ENCODE measurements around the gene ETS1. TPM values are rescaled to one million over a fixed set of nuclear protein-coding genes. Genes with fewer than 3 reads are reported as not detected.

Gene ETS1
- total and polyA plus RNA-seq, 5 donors: 24.5 to 60.6 (median 50.6) TPM

DNA sequence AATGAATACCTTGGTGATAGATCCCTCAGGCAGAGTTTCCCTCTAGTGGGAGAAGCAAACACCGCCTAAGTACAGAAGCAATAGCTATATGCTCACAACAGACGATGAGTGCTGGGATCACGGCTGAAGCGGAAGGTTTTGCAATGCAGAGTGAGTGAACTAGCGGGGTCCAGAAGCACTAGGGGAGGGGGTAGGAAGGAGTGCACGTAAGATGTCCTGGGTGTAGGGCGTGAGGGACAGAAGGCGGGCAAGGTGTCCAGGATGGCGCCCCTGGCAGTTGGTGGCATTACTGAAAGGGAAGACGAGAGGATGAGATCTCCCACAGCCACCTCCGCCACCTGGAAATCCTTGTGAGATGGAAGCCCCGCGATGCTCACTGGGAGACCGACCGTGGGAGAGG lies 81.0 kb downstream of the ETS1 start:
- 75% methylated on average over 15 of the region's 15 CpGs for WGBS
- H3K27ac ChIP-seq (ENCODE audit: low read length): peak overlapping the region; percentile 97
- peaks cover 38% of the 10 kb centered on the region for H3K4me1 ChIP-seq (ENCODE audit: control insufficient read depth, insufficient read depth, low read length)
- intact Hi-C loops (cut with DNase I): no loop called here
- H3K4me3 ChIP-seq (ENCODE audit: low read length): no peak overlapping the region
- no peaks in the 10 kb centered on the region for H3K27me3 ChIP-seq (ENCODE audit: control insufficient read depth, insufficient read depth)
- DNase-seq: peak in 2 of 3 donors; percentile 18 to 65
- H3K9me3 ChIP-seq (ENCODE audit: control insufficient read depth, low read length): no peaks in the 10 kb centered on the region
- no peak for ATAC-seq

DNA sequence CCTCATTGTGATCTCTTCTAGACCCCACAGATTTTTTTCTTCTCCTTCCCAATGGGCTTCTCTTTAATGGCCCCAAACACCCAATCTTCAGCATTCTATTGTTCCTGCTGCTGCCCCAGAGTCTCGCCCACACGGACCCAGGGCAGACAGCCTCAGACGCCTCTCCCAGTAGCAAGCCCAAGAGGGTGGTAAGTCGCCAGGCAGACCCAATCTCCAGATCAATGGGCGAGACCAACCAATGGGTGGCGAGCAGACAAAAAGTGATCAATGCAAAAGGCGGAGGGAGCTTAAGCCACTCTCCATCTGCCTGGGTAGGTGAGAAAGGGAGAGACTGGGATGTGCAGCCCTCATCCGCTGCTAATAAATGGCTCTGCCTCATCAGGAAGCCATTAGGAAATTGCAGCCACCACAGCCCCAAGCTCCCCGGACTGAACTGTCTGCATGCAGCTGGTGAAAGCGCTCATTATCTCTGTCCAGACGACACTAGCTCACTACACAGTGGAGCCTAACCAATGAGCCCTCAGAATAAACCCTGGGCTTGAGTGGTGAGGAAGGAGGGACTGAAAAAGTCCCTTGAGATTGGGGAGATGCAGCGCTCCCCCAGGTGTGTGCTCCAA lies 81.8 kb downstream of the ETS1 start:
- Histone ChIP-seq H3K4me1 (ENCODE audit: control insufficient read depth, insufficient read depth, low read length) (peaks cover 35% of the 10 kb centered on the region), H3K27me3 (ENCODE audit: control insufficient read depth, insufficient read depth) (no peaks in the 10 kb centered on the region), H3K9me3 (ENCODE audit: control insufficient read depth, low read length) (no peaks in the 10 kb centered on the region), H3K27ac (ENCODE audit: low read length) (peak overlapping the region; percentile 41), H3K4me3 (ENCODE audit: low read length) (no peak overlapping the region)
- DNase-seq (no peak), ATAC-seq (no peak)
- intact Hi-C loops (cut with DNase I): no loop called here
- WGBS: 60% methylated on average over 12 of the region's 12 CpGs

DNA sequence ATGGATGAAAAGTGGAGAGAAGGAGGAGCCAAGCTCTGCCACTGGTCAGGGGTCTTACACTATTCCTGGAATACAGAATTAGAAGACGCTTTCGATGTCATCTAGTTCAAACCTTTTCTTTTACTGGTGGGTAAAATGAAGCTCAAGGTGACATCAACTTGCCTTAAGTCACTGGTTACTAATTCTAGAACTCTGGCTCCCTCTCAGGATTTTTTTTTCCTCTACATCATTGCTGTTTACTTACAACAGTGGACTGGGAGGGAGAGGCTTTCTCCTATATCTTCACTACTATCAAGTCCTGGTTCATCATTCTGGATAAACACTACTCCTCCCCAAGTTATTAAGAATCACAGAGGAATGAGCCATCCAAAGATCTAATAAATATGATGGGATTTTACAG lies 82.9 kb downstream of the ETS1 start:
- intact Hi-C loops (cut with DNase I): no loop called here
- DNase-seq: no peak
- 76% methylated on average over 2 of the region's 2 CpGs for WGBS

DNA sequence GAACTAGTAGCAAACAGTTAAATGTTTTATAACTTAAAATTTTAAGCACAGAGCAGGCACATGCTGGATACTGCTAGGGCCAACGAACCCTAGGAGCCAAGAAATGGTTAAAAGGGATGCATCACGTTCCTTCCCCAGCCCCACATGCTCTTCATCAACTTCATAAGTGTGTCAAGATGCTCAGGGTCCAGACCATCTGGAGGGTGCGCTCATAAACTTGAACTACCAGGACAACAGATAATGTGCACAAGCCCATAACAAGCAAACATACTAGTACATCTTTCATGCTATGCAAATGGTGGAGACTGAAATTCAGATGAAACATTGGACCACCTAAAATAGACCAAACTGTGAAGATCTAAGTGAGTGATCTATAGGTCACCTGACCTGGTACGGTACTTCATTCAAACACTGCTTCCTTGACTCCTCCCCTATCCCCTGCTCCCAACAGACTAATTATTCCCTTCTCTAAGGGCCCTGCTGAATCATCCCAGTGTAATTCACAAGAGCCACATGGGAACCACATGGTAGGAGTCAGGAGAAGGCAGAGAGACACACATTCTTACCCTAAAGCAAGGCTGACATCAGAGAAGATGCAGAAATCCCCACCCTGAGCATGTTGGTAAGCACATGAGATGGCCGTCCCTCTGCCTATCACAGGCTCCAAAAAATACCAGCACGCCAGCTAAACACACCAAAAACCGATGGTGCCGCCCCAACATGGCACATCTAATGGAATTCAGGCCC lies 83.9 kb downstream of the ETS1 start:
- Histone ChIP-seq H3K4me3 (ENCODE audit: low read length) (peak overlapping the region; percentile 16), H3K27me3 (ENCODE audit: control insufficient read depth, insufficient read depth) (no peaks in the 10 kb centered on the region), H3K9me3 (ENCODE audit: control insufficient read depth, low read length) (no peaks in the 10 kb centered on the region), H3K4me1 (ENCODE audit: control insufficient read depth, insufficient read depth, low read length) (peaks cover 37% of the 10 kb centered on the region), H3K27ac (ENCODE audit: low read length) (peak overlapping the region; percentile 36)
- ATAC-seq: no peak
- intact Hi-C loops (cut with DNase I): no loop called here
- WGBS: 62% methylated on average over 8 of the region's 8 CpGs
- no peak for DNase-seq

More for the DNA sequence above, 82.9 kb downstream of the ETS1 start:
- Histone ChIP-seq H3K27ac (ENCODE audit: low read length) (no peak overlapping the region), H3K4me1 (ENCODE audit: control insufficient read depth, insufficient read depth, low read length) (peaks cover 38% of the 10 kb centered on the region), H3K9me3 (ENCODE audit: control insufficient read depth, low read length) (no peaks in the 10 kb centered on the region), H3K4me3 (ENCODE audit: low read length) (no peak overlapping the region), H3K27me3 (ENCODE audit: control insufficient read depth, insufficient read depth) (no peaks in the 10 kb centered on the region)
- ATAC-seq: no peak

DNA sequence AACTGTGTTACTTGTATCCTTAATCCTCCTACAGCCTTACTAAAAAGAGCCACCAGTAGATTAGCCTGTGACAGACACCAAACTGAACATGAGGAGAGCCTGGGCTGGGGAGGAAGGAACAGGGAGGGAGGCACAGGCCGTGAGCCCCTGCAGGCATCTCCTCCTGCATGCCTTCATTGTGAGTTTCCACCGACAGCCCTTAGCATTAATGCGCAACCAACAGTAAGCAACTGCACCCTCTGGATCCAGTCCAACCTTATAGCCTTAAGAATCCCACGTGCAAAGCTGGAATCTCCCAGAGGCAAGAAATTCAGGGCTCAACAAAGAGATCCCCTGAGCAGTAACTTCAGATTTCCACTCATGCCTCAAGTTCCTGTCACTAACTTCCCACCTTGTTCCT lies 84.6 kb downstream of the ETS1 start:
- H3K9me3 ChIP-seq (ENCODE audit: control insufficient read depth, low read length): no peaks in the 10 kb centered on the region
- peaks cover 39% of the 10 kb centered on the region for H3K4me1 ChIP-seq (ENCODE audit: control insufficient read depth, insufficient read depth, low read length)
- no peak overlapping the region for H3K4me3 ChIP-seq (ENCODE audit: low read length)
- H3K27me3 ChIP-seq (ENCODE audit: control insufficient read depth, insufficient read depth): no peaks in the 10 kb centered on the region
- intact Hi-C loops (cut with DNase I): no loop called here
- H3K27ac ChIP-seq (ENCODE audit: low read length): peak overlapping the region; percentile 33
- DNase-seq (no peak), ATAC-seq (no peak)
- WGBS: 45% methylated on average over 4 of the region's 4 CpGs

DNA sequence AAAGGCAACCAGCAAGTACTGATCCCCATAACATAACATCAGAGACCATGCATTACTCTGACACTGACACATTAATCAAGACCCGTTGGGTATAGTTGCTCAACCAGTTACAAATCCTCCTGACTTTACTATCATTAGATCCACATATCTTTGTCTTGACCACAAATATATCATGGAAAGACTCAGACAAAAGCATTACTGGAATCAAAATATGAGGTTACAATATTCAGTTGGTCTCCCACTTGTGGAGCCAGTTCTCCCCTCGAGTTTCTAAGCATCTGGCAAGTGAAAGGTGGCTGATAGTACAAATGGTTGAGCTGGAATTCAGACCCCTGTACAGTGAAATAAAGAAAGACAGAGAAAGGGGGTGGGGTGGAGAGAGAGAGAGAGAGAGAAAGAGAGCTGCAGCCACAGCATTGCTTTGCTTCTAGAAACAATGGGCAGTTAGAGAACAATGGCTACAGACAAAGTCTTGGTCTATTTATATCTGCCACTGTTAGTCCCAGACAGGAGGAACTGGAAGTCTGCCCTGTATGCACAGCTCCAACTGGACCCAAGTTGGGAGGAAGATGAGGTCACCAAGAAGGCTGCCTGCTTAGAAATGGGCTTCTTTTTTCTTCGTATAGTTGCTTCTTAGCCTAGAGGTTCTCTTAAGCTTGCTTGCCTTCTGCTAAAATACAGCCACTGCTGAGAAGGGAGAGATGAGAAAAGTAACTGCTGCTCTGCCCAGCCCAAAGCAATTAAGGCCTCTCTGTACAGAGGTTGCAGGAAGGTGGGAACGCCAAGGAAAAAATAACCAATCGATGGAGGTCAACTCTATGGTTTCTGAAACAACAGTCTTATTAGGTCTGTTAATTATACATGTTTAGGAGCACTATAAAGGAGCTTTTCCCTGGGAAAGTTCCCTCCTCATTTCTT lies 85.5 kb downstream of the ETS1 start:
- no peaks in the 10 kb centered on the region for H3K9me3 ChIP-seq (ENCODE audit: control insufficient read depth, low read length)
- H3K27ac ChIP-seq (ENCODE audit: low read length): peak overlapping the region; percentile 88
- ATAC-seq (peak; percentile 80 to 84), DNase-seq (peak in 2 of 3 donors; percentile 54 to 71)
- no peak overlapping the region for H3K4me3 ChIP-seq (ENCODE audit: low read length)
- WGBS: 46% methylated on average over 5 of the region's 5 CpGs
- no peaks in the 10 kb centered on the region for H3K27me3 ChIP-seq (ENCODE audit: control insufficient read depth, insufficient read depth)
- H3K4me1 ChIP-seq (ENCODE audit: control insufficient read depth, insufficient read depth, low read length): peaks cover 44% of the 10 kb centered on the region
- intact Hi-C loops (cut with DNase I): no loop called here

DNA sequence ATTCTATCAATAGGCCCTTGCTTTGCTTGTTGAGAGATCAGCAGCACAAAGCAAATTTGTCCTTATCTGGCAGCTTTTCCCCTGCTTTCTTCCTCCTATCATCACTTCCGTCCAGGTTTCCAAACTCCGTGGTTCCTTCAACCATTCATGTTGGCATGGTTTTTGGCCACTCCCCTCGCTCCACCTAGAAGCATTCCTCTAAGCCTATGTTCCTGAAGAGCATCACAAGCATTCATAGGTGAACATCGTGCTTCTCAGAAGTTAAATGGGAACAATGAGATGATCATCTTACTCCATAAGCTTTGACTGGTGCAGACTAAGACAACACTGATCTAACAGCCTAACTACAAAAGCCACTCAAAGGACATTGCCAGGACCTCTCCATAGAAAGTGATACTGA lies 86.3 kb downstream of the ETS1 start:
- intact Hi-C loops (cut with DNase I): no loop called here
- H3K9me3 ChIP-seq (ENCODE audit: control insufficient read depth, low read length): no peaks in the 10 kb centered on the region
- no peak overlapping the region for H3K27ac ChIP-seq (ENCODE audit: low read length)
- WGBS: 56% methylated on average over 4 of the region's 4 CpGs
- no peaks in the 10 kb centered on the region for H3K27me3 ChIP-seq (ENCODE audit: control insufficient read depth, insufficient read depth)
- DNase-seq (no peak), ATAC-seq (no peak)
- peaks cover 42% of the 10 kb centered on the region for H3K4me1 ChIP-seq (ENCODE audit: control insufficient read depth, insufficient read depth, low read length)
- no peak overlapping the region for H3K4me3 ChIP-seq (ENCODE audit: low read length)

DNA sequence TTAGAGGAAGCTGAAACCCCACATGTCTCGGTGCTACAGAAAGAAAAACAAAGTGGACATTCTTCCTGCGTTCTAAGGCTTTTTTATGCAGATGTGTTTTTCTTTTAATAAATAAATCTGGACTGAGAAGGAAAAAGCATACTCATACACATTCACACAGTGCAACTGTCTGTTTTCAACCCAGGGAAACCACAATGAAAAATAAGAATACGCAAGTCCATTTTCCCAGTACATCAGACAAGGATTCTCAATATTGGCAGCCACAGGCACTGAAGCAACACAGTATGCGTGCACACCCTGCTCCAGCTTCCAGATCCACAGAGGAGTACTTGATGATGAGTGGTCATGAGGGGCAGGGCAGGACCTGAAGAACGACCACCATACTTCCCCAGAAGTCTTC lies 86.9 kb downstream of the ETS1 start:
- DNase-seq (no peak), ATAC-seq (no peak)
- H3K27me3 ChIP-seq (ENCODE audit: control insufficient read depth, insufficient read depth): no peaks in the 10 kb centered on the region
- H3K9me3 ChIP-seq (ENCODE audit: control insufficient read depth, low read length): no peaks in the 10 kb centered on the region
- H3K4me1 ChIP-seq (ENCODE audit: control insufficient read depth, insufficient read depth, low read length): peaks cover 38% of the 10 kb centered on the region
- WGBS: 52% methylated on average over 5 of the region's 5 CpGs
- intact Hi-C loops (cut with DNase I): no loop called here
- no peak overlapping the region for H3K4me3 ChIP-seq (ENCODE audit: low read length)
- H3K27ac ChIP-seq (ENCODE audit: low read length): peak overlapping the region; percentile 12

DNA sequence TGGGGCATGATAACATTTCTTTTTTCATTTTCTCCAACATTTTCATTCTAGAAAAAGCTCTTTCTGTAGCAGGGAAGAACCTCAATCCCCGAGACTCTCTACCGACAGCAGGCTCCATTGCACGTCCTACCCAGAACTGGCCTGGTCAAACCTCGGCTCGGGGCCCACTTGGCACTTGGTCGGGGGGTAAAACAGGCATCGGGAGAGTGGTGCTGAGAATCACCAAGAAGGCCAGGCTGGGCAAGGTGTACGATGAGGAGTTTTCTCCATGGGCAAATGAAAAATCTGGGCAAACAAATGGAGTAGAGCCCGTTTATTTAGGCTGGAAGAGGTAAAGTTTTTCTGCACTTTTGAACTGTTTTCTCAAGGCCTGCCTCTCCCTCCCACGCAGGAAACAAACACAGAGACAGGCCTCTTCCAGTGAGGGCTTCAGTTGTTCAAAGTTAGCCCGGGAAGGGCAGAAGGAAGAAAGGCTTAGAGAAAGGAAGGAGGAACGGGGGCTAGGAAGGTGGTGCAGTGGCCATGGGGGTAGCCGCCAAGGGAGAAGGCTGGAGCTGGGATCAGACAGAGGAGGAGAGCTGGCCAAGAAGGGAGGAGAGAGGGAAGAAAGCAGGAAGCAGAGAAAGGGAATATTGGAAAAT lies 87.6 kb downstream of the ETS1 start:
- intact Hi-C loops (cut with DNase I): no loop called here
- H3K27ac ChIP-seq (ENCODE audit: low read length): peak overlapping the region; percentile 71
- H3K9me3 ChIP-seq (ENCODE audit: control insufficient read depth, low read length): no peaks in the 10 kb centered on the region
- DNase-seq: peak in 2 of 3 donors; percentile 68 to 74
- 40% methylated on average over 13 of the region's 13 CpGs for WGBS
- peak in 1 of 2 donors; percentile 15 for ATAC-seq
- peaks cover 37% of the 10 kb centered on the region for H3K4me1 ChIP-seq (ENCODE audit: control insufficient read depth, insufficient read depth, low read length)
- H3K27me3 ChIP-seq (ENCODE audit: control insufficient read depth, insufficient read depth): no peaks in the 10 kb centered on the region
- H3K4me3 ChIP-seq (ENCODE audit: low read length): peak overlapping the region; percentile 7

DNA sequence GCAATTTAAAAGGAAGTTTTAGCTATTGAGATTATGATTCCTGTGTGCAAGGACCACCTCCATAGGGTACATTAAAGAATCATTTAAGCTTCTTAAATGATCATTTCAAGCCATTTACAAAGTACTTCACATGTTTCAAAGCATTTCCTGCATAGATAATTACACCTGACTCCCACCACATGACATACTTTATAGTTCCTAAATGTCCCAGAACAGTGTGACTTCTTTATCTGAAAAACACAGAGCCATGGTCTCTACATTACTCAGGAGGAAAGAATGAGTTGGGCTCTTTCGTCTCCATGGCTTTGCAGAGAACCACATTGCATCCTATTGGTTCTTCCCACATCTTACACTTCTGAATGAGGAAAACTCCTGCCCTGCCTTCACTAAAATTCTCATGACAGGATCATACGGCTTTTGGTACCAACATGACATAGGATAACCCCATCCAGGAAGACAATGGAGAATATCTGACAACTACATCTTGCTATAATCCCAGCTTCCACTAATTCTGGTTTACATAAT lies 88.6 kb downstream of the ETS1 start:
- 39% methylated on average over 2 of the region's 2 CpGs for WGBS
- H3K4me1 ChIP-seq (ENCODE audit: control insufficient read depth, insufficient read depth, low read length): peaks cover 36% of the 10 kb centered on the region

More for the DNA sequence above, 88.6 kb downstream of the ETS1 start:
- H3K27ac ChIP-seq (ENCODE audit: low read length): no peak overlapping the region
- H3K9me3 ChIP-seq (ENCODE audit: control insufficient read depth, low read length): no peaks in the 10 kb centered on the region
- H3K4me3 ChIP-seq (ENCODE audit: low read length): no peak overlapping the region
- DNase-seq (no peak), ATAC-seq (no peak)
- no peaks in the 10 kb centered on the region for H3K27me3 ChIP-seq (ENCODE audit: control insufficient read depth, insufficient read depth)
- intact Hi-C loops (cut with DNase I): no loop called here

Measured in right cardiac atrium (tissue), 5 donors.